NCI-H748 treated with DMSO at 0.1 percent for 48 hours (cell line): ENCODE data around the gene SERPINB6.
"Not testable (repeated sequence)": the region's sequence is repeated elsewhere in the genome, so short reads cannot be mapped to it uniquely, and the experiment has no call there.

ENCODE experiments used
- DNase-seq: peaks from one replicate; lab custom pipeline; 2025; lab: John Stamatoyannopoulos, UW

SERPINB6 gene

DNA sequence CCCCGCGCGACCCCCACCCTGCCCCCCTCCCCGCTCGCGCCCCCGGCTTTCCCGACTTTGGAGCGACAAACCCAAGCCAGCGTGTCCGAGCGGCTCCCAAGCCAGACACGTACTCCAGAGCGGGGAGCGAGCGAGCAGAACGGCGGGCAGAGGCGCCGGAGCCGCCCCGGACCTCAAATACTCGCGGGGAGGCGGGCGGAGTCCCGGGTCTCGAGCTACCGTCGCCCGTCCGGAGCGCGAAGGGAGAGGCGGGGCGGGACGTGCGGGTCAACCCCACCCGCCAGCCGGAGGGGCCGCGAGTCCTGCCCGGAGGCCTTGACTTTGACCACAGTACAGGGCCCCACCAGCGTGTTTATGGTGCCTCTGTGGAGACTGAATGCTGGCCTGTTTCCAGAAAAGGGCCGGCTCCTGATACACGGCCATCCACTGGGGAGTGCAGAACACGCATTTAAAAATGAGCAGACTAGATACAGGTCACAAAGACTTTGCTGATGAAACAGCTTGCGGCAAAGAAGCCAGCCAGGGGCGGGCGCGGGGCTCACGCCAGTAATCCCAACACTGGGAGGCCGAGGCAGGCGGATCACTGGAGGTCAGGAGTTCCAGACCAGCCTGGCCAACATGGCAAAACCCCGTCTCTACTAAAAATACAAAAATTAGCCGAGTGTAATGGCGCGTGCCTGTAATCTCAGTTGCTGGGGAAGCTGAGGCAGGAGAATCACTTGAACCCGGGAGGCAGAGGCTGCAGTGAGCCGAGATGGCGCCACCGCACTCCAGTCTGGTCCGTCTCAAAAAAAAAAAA lies at the start of gene SERPINB6:
Gene SERPINB6, minus strand, starts transcription at position 148 of the 799 bp plus-strand sequence. CDS start 12,235 bp downstream, outside the sequence.
- no peak for DNase-seq

DNA sequence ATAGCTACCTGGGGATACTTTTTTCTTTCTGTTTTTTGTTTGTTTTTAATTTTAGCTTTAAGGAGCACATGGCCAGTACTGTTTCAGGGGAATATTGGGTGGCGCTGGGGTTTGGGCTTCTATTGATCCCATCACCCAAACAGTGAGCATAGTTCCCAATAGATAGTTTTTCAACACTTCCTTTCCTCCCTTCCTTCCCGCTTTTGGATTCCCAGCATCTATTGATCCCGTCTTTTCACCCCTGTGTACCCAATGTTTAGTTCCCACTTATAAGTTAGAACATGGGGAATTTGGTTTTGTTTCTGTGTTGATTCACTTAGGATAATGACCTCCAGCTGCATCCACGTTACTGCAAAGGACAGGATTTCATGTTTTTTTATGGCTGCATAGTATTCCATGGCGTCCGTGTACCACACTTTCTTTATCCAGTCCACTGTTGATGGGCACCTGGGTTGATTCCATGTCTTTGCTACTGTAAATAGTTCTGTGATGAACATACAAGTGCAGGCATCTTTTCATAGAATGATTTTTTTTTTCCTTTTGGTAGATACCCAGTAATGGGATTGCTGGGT lies 48.5 kb upstream of the SERPINB6 start:
- DNase-seq: no peak

DNA sequence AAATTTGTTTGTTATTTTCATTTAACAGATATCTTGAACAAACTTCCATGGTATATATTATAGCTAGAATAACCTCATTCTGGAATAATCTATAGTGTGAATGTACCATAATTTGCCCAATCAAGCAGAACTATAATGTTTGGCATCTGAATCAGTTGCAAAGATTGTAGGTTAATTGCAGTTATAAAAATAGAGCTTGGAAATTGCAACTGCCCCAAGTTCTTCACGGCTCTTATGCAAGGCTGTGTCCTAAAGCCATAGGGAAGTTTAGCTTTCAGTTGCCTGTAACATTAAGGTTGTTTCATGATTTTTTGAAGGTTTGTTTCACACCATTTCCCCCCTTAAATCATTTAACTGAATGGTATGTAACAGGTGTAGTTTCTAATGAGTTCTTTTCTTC lies 47.7 kb upstream of the SERPINB6 start:
- no peak for DNase-seq

DNA sequence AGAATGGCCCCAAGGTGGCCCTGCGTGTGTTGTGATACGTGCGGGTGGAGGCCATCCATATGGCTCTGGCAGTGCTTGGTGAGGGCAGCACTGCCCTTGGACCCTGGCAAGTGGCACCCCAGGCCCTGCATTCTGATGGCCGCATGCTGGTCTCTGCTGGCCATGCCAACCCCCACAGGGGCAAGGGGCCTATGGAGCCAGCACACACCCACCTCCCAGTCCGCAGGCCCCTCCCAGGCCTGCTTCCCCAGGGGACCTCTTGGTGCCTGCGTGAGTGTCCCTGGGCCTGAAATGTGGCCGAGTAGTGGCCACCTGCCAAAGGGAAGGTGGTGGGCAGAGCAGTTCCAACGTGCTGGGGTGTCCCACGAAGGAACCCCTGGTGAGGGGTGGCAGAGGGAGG lies 45.9 kb upstream of the SERPINB6 start:
- DNase-seq: no peak

DNA sequence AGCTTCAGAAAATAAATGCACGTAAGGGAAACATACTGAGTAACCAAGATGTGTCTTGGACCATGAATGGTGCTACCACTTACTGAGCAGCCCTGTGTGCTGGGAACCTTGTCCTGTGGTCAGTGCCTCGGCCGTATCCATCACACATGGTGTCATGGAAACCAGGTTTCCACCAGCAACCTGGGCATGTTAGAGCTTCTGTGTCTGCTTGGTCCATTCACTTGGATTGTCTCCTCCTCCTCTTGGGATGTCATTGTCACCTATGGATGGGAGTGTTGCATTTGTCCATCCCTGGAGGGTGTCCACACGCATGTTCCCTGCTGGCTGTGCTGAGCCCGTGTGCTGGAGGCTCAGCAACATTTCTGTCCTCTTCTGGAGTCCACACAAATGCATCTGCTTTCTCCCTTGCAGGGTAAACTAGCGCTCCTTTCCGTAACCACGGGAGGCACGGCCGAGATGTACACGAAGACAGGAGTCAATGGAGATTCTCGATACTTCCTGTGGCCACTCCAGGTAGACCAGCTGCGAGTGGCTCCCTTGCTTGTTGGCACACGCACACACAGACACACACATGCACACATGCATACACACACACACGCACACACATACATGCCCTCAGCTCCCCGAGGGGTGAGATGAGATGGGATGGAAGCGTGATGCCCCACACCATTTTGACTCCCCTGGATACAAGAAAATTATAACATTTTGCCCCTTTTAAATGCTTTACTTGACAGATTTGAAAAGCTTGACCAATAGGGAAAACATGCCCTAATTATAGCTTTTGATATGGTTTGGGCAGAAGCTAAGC lies 45.3 kb upstream of the SERPINB6 start:
- no peak for DNase-seq

DNA sequence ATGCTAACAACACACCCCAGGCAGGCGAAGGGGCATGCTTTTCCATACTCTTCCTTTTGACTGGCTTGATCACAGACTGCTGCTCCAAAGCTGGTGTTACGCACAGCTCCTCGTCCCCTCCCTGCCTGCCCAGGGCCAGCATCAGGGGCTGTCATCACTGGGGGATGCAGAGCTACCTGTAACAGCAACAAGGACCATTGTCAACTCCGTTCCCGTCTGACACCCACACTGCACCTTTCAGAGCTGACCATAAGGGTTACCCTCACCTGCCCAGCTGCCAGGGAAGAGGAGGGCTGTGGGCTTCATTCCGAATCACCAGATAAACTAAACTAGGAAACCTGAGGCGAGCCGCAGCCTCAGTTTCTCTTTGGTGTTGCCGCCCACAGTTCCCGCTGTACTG lies 43.8 kb upstream of the SERPINB6 start:
- DNase-seq: no peak

DNA sequence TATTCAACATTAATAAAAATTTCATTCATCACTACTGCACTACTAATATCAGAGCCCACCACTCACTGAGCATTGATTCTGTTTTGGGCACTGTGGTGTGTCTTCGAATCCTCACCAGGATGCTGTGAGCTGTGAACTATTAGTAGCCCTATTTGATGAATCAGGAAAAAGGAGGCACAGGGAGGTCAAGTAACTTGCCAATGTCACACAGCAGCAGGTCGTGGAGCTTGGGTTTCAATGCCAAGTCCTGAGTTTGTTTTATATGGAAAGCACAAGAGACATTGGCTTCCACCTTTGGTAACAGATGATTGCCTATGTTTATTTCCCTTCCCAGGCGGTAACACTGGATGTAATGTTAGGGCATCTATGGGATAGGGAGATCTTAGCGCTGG lies 43.3 kb upstream of the SERPINB6 start:
- no peak for DNase-seq

DNA sequence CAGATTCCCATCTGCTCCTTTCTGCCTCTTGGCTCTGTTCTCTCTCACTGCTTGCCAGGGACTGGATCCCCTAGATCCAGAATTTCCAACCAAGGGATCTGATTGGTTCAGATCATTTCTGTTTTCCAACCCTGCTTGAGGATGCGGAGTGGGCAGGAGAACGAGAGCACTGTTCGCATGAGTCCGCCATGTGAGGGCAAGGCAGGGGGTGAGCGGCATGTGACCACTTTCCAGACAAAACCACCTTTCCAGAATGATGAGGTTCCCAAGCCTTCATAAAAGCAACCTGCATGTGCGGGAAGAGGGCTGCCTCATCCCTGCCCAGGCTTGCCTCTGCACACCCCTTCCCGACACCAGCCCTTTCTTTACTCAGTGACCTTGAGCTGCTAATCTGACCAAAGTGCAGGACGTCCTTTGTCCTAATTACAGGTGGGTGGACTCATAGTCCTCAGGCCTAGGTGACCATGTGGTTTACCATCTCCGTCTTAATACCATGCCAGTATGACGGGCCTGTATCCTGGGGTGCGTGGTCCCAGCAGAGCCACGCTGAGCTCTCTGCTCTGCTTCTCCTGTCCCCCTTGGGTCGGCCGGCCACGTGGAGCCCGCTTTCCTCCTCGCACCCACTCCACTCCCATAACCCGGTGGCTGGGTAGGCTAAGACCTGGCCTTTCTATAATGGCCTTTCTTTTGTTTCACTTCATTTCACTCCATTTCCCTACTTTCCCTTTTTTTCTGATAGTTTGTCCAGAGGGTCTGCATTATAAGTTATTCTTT lies 42.7 kb upstream of the SERPINB6 start:
- DNase-seq: no peak

DNA sequence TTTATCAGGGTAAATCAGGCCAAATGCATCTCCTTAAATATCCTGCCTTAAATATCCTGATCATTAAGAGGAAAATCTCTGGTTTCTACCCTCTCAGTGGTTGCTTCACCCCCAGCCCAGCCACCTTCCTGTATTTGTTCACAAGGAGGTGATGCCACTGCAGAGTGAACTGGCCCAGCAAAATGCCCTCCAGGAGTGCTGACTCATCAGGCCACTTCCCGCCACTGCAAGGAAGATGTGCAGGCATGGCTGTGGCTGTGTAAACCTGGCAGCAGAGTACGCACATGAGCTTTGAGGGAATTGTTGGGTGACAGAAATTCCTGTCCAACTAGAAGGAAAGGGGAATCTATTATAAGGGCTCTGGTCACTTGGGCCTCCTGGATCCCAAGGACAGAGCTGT lies 42.1 kb upstream of the SERPINB6 start:
- no peak for DNase-seq

DNA sequence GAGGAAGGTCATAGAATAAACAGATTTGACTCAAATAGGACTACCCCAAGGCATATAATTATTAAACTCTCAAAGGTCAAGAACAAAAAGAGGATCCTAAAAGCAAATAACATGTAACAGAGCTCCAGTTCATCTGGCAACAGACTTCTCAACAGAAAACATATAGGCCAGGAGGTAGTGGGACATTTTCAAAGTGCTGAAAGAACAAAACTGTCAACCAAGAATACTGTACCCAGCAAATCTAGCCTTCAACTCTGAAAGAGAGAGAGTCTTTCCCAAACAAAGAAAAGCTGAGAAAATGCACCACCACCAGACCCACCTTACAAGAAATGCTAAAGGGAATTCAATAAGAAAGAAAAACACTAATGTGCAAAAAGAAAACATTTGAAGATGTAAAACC lies 40.2 kb upstream of the SERPINB6 start:
- no peak for DNase-seq

DNA sequence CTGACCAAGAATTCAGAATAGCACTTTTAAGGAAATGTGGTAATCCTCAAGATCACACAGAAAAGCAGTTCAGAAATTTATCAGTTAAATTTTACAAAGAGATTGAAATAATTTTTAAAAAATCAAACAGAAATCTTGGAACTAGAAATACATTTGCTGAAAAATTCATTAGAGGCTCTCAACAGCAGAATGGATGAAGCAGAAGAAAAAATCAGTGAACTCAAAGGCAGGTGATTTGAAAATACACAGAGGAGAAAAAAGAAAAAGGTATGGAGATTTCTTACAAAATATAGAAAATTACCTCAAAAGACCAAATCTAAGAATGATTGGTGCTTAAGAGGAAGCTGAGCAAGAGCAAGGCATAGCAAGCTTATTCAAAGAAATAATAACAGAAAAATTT lies 39.8 kb upstream of the SERPINB6 start:
- DNase-seq: no peak

DNA sequence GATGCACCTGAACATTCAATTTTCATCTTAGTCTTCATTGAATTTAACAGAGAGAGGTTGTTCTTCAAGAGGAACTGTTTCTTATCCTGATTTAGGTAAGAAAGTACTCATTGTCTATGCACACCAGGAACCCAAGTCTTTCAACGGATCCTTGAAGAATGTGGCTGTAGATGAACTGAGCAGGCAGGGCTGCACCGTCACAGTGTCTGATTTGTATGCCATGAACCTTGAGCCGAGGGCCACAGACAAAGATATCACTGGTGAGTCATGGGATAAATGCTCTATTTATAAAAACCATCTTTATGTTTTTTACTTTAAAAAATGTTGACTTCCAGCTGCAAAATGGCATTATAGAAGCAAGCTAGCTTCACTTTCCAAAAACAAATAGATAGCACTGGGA lies 38.6 kb upstream of the SERPINB6 start:
- no peak for DNase-seq

DNA sequence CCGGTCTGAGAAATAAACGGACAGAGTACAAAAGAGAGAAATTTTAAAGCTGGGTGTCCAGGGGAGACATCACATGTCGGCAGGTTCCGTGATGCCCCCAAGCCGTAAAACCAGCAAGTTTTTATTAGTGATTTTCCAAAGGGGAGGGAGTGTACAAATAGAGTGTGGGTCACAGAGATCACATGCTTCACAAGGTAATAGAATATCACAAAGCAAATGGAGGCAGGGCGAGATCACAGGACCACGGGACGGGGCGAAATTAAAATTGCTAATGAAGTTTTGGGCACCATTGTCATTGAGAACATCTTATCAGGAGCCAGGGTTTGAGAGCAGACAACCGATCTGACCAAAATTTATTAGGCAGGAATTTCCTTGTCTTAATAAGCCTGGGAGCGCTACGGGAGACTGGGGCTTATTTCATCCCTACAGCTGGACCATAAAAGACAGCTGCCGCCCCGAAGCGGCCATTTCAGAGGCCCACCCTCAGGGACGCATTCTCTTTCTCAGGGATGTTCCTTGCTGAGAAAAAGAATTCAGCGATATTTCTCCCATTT lies 37.4 kb upstream of the SERPINB6 start:
- not testable (repeated sequence) for DNase-seq

DNA sequence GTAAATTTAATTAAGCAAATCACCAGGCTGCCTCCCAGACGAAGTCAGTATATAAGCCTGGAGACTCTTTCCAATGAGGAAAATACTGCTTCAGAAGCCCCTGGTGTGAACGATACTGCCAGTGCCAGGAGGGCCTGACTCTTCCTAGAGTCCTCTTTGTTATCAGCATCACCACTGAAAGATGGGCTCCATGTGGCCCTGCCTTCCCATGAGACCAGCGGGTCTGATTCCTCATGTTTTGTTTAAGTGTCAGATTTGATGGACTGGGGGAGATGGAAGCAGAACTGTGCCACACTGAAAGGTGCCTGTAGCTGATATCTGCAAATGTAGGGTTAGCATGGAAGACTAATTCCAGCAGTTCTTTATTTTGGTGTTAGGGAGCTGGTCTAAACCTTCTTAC lies 36.2 kb upstream of the SERPINB6 start:
- no peak for DNase-seq

DNA sequence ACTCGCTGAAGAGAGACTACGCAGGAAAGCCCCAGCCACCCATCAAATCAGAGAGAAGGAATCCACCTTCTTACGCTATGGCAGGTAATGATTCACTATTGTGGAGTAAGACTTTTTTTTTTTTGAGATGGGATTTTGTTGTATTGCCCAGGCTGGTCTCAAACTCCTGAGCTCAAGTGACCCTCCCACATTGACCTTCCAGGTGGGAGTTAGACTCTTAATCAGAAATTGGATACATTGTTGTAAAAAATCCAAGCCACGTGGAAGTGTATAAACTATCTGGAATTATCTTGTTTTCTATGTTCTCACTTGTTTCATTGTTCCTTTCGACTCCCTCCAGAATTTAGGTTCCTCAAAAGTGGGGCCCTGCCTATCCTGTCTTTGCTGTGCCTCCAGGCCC lies 35.1 kb upstream of the SERPINB6 start:
- DNase-seq: no peak

DNA sequence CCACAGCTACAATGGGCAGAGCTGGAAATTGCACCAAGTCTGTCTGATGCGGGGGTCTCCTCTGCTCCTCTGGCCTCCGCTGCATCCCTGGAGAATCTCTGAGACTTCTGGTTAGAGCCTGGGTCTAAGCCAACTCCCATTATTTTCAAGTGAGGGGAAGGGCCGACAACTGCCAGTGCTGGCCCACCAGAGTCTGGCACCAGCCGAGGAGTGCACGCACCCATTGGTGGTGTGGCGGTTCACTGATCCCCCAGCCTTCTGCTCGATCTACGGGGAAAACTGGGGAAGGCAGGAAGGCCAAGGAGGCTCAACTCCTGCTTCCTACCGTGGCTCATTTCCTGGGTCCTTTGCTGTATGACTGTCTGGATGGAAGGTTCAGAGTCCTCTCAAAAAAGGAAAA lies 34.5 kb upstream of the SERPINB6 start:
- DNase-seq: no peak

DNA sequence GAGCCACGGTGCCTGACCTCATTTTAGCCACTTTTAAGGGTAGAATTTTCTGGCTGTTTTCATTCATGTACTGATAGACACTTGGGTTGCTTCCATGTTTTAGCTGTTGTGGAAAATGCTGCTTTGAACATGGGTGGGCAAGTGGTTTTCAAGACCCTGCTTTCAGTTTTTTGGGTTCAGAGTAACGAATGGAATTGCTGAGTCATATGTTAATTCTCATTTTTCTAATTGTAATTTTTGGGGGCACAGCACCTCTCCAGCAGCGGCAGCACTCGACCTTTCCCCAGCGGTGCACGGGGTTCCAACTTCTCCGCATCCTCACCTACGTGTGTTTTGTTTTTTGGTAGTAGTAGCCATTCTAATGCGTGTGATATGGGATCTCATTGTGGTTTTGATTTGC lies 33.7 kb upstream of the SERPINB6 start:
- no peak for DNase-seq

DNA sequence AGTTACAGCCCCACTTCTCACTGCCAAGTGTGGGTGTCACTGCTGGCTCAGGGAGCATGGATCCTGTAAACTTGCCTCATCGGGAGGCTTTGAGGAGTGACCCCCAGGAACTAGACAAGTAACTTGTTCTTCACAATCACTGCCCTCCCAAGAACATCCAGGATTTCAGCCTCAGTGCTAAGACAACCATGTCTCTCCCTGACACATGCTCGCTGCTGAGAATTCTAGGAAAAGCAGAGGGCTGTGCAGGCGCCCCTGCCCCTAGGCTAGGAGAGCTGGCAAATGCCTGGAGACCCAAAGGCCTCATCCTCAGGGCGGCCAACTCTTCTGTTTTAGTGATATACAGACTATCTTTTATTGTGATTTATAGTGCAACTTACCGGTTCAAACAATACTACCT lies 31.9 kb upstream of the SERPINB6 start:
- not testable (repeated sequence) for DNase-seq

DNA sequence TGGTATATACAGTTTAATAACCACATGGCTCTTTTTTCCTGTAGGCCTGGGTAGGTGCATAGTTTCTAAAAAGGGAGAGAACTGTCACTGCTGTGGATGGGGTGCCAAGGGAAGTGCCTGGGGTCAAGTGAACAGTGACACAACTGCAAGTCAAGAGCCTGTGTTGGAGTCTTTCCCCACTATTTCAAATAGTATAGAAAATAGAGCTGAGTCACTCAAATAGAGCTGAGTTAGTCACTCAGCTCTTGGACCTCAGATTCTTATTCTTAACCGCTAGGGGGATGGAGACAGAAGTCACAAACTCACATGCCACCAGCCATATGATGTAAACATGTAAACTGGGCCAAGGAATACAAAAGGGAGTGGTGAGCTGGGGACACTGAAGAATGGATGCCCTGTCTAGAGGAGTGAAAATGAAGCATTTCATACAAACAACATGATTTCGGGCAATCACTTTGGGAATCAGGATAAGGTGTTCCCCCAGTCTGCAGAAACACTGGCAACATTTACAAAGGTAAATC lies 30.5 kb upstream of the SERPINB6 start:
- DNase-seq: no peak

DNA sequence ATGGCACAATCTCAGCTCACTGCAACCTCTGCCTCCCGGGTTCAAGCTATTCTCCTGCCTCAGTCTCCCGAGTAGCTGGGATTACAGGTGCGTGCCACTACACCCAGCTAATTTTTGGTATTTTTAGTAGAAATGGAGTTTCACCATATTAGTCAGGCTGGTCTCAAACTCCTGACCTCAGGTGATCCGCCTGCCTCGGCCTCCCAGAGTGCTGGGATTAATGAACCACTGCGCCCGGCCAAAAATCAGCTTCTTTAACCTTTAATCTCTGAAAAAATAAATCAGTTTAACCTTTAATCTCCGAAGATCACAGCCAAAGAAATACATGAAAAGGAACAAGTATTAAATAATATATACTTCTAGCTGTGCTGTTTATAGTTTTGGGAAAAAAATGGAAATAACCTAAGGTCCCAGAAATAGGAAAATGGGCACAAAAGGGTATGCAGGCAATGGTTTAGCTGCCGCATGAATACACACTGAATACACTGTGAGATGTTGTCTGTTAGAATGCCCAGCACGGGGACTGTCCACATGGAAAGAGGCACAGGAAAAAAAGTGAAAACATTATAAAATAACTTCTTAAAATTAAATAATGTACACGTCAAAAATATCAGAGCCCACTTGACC lies 29.9 kb upstream of the SERPINB6 start:
- DNase-seq: no peak
